SK-N-SH treated with all-trans-retinoic acid at 6 μM for 48 hours (cell line): ENCODE results near the gene CSF1.
"Not testable (repeated sequence)": the region's sequence is repeated elsewhere in the genome, so short reads cannot be mapped to it uniquely, and the experiment has no call there.

Experiments used
- GLIS3 ChIP-seq: fragments of 250-450 bp; sonication (Bioruptor Pico); IDR thresholded peaks from 2 replicates; pipeline ENCODE4 v1.5.0; 2020; ENCODE audit warnings: mild to moderate bottlenecking, moderate library complexity
- PATZ1 ChIP-seq: fragments of 250-450 bp; sonication (Bioruptor Pico); IDR thresholded peaks from 2 replicates; pipeline ENCODE4 v1.8.0; 2020; ENCODE audit warnings: mild to moderate bottlenecking, moderate library complexity, borderline replicate concordance

GRCh38 chr1:109951501-109951900 lies 40.9 kb downstream of the CSF1 start:
- not testable (repeated sequence) for TF ChIP-seq GLIS3, PATZ1 (CRISPR knock-in tag)
